ENCODE measurements around the gene SHLD1.

SHLD1 gene

DNA sequence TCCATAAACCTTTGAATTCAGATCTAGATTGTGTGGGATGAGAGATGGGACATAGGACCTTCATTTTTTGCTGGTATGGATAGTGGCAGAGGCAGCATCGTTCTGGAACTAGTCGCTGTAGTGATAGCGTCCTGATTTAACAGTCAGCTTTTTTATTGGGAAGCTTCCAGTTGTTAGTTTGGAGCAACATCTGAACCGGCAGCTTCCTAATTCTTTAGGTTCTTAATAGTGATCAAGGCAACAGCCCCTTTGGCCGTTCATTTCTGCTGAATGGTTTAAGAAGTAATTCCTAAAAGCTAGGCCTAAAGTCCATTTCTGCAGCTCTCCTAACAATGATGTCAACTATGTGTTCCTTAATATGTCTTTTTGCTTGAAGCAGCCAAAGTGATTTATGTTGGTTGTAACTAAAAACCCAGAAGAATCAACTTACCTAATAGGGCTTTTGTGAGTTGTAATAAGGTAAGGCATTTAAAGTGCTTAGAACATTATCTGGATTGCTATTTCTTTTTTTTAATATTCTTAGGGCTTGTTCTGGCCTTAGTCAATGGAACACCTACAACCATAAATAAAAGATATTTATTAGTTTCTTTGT, 90.3 kb downstream of the SHLD1 start:
- TF ChIP-seq CTCF (conservative IDR thresholded peaks at IDR 0.05; ENCODE audit: low read depth, low read length) = no peak
- no peaks in the 10 kb centered on the region for H3K79me2 ChIP-seq (ENCODE audit: insufficient read depth, low read depth)
- H2AFZ ChIP-seq (ENCODE audit: low read depth) = no peak overlapping the region
- no peaks in the 10 kb centered on the region for H3K27me3 ChIP-seq (ENCODE audit: insufficient read depth, low read depth)
- H3K9ac ChIP-seq = no peak overlapping the region
- no peak overlapping the region for H3K4me2 ChIP-seq
- no peak overlapping the region for H3K4me3 ChIP-seq (IDR thresholded peaks at IDR 0.05; ENCODE audit: insufficient read depth, low read depth, low read length)
- no peak overlapping the region for H3K27ac ChIP-seq
- no peaks in the 10 kb centered on the region for H3K36me3 ChIP-seq (ENCODE audit: insufficient read depth)
- no peaks in the 10 kb centered on the region for H4K20me1 ChIP-seq (ENCODE audit: insufficient read depth)
- peaks cover 13% of the 10 kb centered on the region for H3K4me1 ChIP-seq (ENCODE audit: low read depth, poor library complexity, severe bottlenecking)

DNA sequence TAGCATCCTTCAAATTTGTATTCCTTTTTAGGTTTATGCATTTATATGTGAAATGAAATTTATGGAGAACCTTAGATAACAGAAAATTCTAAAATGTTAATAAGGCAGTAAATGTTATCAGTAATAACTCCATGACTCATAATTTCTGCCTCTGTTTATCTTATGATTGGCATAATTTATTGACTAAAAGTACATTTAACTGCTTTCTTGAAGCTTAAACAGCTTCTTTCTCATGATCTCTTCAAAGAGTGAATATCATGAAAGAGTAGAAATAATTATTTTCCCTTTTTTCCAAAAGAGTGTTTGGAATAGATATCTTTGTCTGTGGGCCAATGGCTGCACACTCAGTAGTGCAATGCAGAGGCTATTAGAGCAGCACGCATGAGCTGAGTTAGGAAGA, 91.3 kb downstream of the SHLD1 start:
- Histone ChIP-seq H3K27ac (no peak overlapping the region), H3K79me2 (ENCODE audit: insufficient read depth, low read depth) (no peaks in the 10 kb centered on the region), H3K4me2 (no peak overlapping the region), H3K9ac (no peak overlapping the region), H3K4me1 (ENCODE audit: low read depth, poor library complexity, severe bottlenecking) (peaks cover 13% of the 10 kb centered on the region), H3K27me3 (ENCODE audit: insufficient read depth, low read depth) (no peaks in the 10 kb centered on the region), H4K20me1 (ENCODE audit: insufficient read depth) (no peaks in the 10 kb centered on the region), H3K36me3 (ENCODE audit: insufficient read depth) (no peaks in the 10 kb centered on the region), H2AFZ (ENCODE audit: low read depth) (no peak overlapping the region), H3K4me3 (IDR thresholded peaks at IDR 0.05; ENCODE audit: insufficient read depth, low read depth, low read length) (no peak overlapping the region)
- no peak for TF ChIP-seq CTCF (conservative IDR thresholded peaks at IDR 0.05; ENCODE audit: low read depth, low read length)

- TF ChIP-seq CTCF (conservative IDR thresholded peaks at IDR 0.05; ENCODE audit: low read depth, low read length) = no peak
Measured at GRCh38 chr20:5842465-5842864, 92.3 kb downstream of the SHLD1 start.

DNA sequence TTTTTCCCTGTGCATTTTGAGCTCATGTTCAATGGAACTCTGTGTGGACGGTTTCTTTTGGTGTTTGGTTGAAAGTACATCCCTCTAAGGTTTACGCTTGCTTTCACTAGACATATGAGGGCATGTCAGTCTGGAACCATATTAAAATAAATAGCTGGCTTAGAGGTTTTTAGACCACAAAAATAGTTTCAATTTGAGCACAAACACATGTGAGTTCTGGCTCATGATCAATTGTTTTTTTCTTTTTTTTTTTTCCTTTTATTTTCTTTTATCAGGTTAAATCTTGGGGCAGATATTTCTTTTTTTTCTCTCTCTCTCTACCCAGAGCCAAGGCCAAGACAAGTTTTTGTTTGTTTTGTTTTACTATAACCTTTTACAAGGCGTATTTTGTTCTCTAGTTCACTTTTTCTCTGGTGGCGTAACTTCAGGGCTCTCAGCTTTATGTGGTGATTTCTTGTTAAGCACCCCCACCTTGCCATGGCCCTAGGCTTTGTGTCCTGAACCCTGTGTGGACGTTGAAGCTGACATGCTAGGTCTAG, 92.9 kb downstream of the SHLD1 start:
- Histone ChIP-seq H3K4me1 (ENCODE audit: low read depth, poor library complexity, severe bottlenecking) (peaks cover 13% of the 10 kb centered on the region), H3K79me2 (ENCODE audit: insufficient read depth, low read depth) (no peaks in the 10 kb centered on the region), H4K20me1 (ENCODE audit: insufficient read depth) (no peaks in the 10 kb centered on the region), H3K4me2 (no peak overlapping the region), H3K36me3 (ENCODE audit: insufficient read depth) (no peaks in the 10 kb centered on the region), H2AFZ (ENCODE audit: low read depth) (no peak overlapping the region), H3K27ac (no peak overlapping the region), H3K9ac (no peak overlapping the region), H3K4me3 (IDR thresholded peaks at IDR 0.05; ENCODE audit: insufficient read depth, low read depth, low read length) (no peak overlapping the region), H3K27me3 (ENCODE audit: insufficient read depth, low read depth) (no peaks in the 10 kb centered on the region)
- TF ChIP-seq CTCF (conservative IDR thresholded peaks at IDR 0.05; ENCODE audit: low read depth, low read length) = no peak

More at GRCh38 chr20:5842465-5842864, 92.3 kb downstream of the SHLD1 start:
- H3K4me2 ChIP-seq = no peak overlapping the region
- no peaks in the 10 kb centered on the region for H3K27me3 ChIP-seq (ENCODE audit: insufficient read depth, low read depth)
- no peak overlapping the region for H3K27ac ChIP-seq
- no peak overlapping the region for H3K4me3 ChIP-seq (IDR thresholded peaks at IDR 0.05; ENCODE audit: insufficient read depth, low read depth, low read length)
- H3K4me1 ChIP-seq (ENCODE audit: low read depth, poor library complexity, severe bottlenecking) = peaks cover 13% of the 10 kb centered on the region
- no peaks in the 10 kb centered on the region for H4K20me1 ChIP-seq (ENCODE audit: insufficient read depth)
- H3K79me2 ChIP-seq (ENCODE audit: insufficient read depth, low read depth) = no peaks in the 10 kb centered on the region
- no peak overlapping the region for H2AFZ ChIP-seq (ENCODE audit: low read depth)
- H3K9ac ChIP-seq = no peak overlapping the region
- no peaks in the 10 kb centered on the region for H3K36me3 ChIP-seq (ENCODE audit: insufficient read depth)

All from KMS-11 (cell line).